ENCODE results near the gene PROX1. TPM values are rescaled to one million over a fixed set of nuclear protein-coding genes. Genes with fewer than 3 reads are reported as not detected.

Gene PROX1
- total and polyA plus RNA-seq, 2 of the 4 experiments (the other 2 are of a cell fraction), result under 0.01 to 0.02 TPM

GRCh38 chr1:213976665-213977485, 10.9 kb upstream of the PROX1 start:
- no peak overlapping the region for H4K91ac ChIP-seq (ENCODE audit: insufficient read depth, low read depth, low read length)
- no peaks in the 10 kb centered on the region for H3K79me1 ChIP-seq (ENCODE audit: low read depth in 1 of 2, low read length in 2 of 2)
- no peak overlapping the region for H3K23ac ChIP-seq (ENCODE audit: low read depth, low read length)
- H3K27me3 ChIP-seq (ENCODE audit: control insufficient read depth, insufficient read depth, low read length), result peaks cover 27% of the 10 kb centered on the region
- H3K36me3 ChIP-seq (ENCODE audit: control insufficient read depth, insufficient read depth, low read length), result no peaks in the 10 kb centered on the region
- no peak overlapping the region for H2BK5ac ChIP-seq (ENCODE audit: low read depth, low read length, poor library complexity, severe bottlenecking)
- ChIA-PET CTCF (interaction anchor here (0.6 kb wide), 2 partner anchors 57 to 467 kb away, joined by 3 to 4 read pairs; no protein-coding TSS in a partner anchor), POLR2A (ENCODE audit: unreplicated experiment) (no interaction called here)
- intact Hi-C loops (cut with micrococcal nuclease), result no loop called here
- BruUV-seq (replicated peaks), result no TSS peak
- H4K5ac ChIP-seq (ENCODE audit: low read depth, low read length), result no peak overlapping the region
- TF ChIP-seq MXI1 (IDR thresholded peaks at IDR 0.05; ENCODE audit: borderline replicate concordance, low read depth, low read length) (no peak), RCOR1 (IDR thresholded peaks at IDR 0.05; ENCODE audit: insufficient replicate concordance, low read length) (no peak), SMC3 (IDR thresholded peaks at IDR 0.05; ENCODE audit: low read depth, low read length) (no peak)
- no peak overlapping the region for H2BK20ac ChIP-seq (ENCODE audit: low read depth, low read length)
- ATAC-seq (ENCODE audit: low read depth) (no peak), DNase-seq (no peak)
- no peaks in the 10 kb centered on the region for H4K20me1 ChIP-seq (ENCODE audit: insufficient read depth, low read length)
- H3K14ac ChIP-seq (replicated peaks; ENCODE audit: low read depth, low read length), result no peak overlapping the region
- H3K4me2 ChIP-seq (ENCODE audit: low read depth, low read length), result no peak overlapping the region
- H2AFZ ChIP-seq (replicated peaks; ENCODE audit: low read length, poor library complexity), result no peak overlapping the region
- in situ Hi-C loops (cut with MboI; ENCODE audit: low sequenced_read_pairs), result no loop called here
- no peak overlapping the region for H2BK120ac ChIP-seq (ENCODE audit: low read depth, low read length)
- no CpG with 5 or more reads among the region's 8 CpGs for WGBS, 2 experiments (ENCODE audit: extremely low coverage in 2 of 2, insufficient read length in 1 of 2)
- no peaks in the 10 kb centered on the region for H3K4me1 ChIP-seq (ENCODE audit: control insufficient read depth, insufficient read depth, low read length)
- H3K4ac ChIP-seq (ENCODE audit: low read depth, low read length), result no peak overlapping the region
- no peak overlapping the region for H4K8ac ChIP-seq (ENCODE audit: low read depth in 2 of 2, low read length in 2 of 2)
- no peak overlapping the region for H3K9ac ChIP-seq (ENCODE audit: low read depth, low read length)
- no peak overlapping the region for H2AK5ac ChIP-seq (ENCODE audit: low read depth, low read length)
- no peak overlapping the region for H3K27ac ChIP-seq (ENCODE audit: insufficient read depth, low read length)
- no peak overlapping the region for H3K4me3 ChIP-seq (ENCODE audit: insufficient read depth, low read depth, low read length)
- no peak overlapping the region for H2BK15ac ChIP-seq (ENCODE audit: low read depth, low read length)
- dilution Hi-C loops (cut with HindIII; ENCODE audit: low sequenced_read_pairs, unreplicated experiment), result no loop called here
- H2AK9ac ChIP-seq (replicated peaks; ENCODE audit: low read depth, low read length, poor library complexity), result no peak overlapping the region
- H3K56ac ChIP-seq (ENCODE audit: extremely low read depth, insufficient read depth, low read length), result no peak overlapping the region
- H3K18ac ChIP-seq (ENCODE audit: low read depth, low read length), result no peak overlapping the region
- no peaks in the 10 kb centered on the region for H3K9me1 ChIP-seq (ENCODE audit: insufficient read depth, low read length)
- H3K9me3 ChIP-seq (ENCODE audit: control insufficient read depth, insufficient read depth, low read length), result no peaks in the 10 kb centered on the region

Measured in IMR-90 (cell line).